Mesendoderm (in vitro differentiated cells): ENCODE measurements around the gene TMED4. TPM values are rescaled to one million over a fixed set of nuclear protein-coding genes. Genes with fewer than 3 reads are reported as not detected.

Experiments used
- DNase-seq: peaks from one replicate; pipeline ENCODE4 v3.0.0; 2013
- H2AK5ac ChIP-seq: 2 replicates; pipeline ENCODE4 v1.6.1; 2013; ENCODE audit warnings: low read length, inconsistent platforms
- H2BK120ac ChIP-seq: 2 replicates; pipeline ENCODE4 v1.6.1; 2013; ENCODE audit warnings: low read depth, mild to moderate bottlenecking, low read length, moderate library complexity, mixed read lengths
- H2BK15ac ChIP-seq: replicated peaks from 2 replicates; pipeline ENCODE4 v1.6.1; 2013; ENCODE audit warnings: low read depth, mild to moderate bottlenecking, moderate library complexity
- H2BK5ac ChIP-seq: 2 replicates; pipeline ENCODE4 v1.6.1; 2013; ENCODE audit warnings: low read length, inconsistent platforms
- H3K18ac ChIP-seq: 2 replicates; pipeline ENCODE4 v1.6.1; 2013; ENCODE audit warnings: mild to moderate bottlenecking, low read length, mixed read lengths
- H3K23ac ChIP-seq: one replicate; pipeline ENCODE4 v1.6.1; 2013; ENCODE audit warnings: low read length
- H3K27ac ChIP-seq: 2 replicates; pipeline ENCODE4 v1.5.1; 2013; ENCODE audit warnings: low read depth, mild to moderate bottlenecking, inconsistent platforms, low read length, moderate library complexity
- H3K27me3 ChIP-seq: 2 replicates; pipeline ENCODE4 v1.6.1; 2013; ENCODE audit warnings: low read length, control low read depth, mild to moderate bottlenecking, inconsistent platforms; ENCODE audit not compliant: insufficient read depth, poor library complexity
- H3K36me3 ChIP-seq: 2 replicates; pipeline ENCODE4 v1.6.1; 2013; ENCODE audit warnings: low read length, inconsistent platforms; ENCODE audit not compliant: control insufficient read depth, insufficient read depth
- H3K4ac ChIP-seq: one replicate; pipeline ENCODE4 v1.6.1; 2013; ENCODE audit warnings: low read depth, mild to moderate bottlenecking, low read length, moderate library complexity
- H3K4me1 ChIP-seq: 2 replicates; pipeline ENCODE4 v1.6.1; 2013; ENCODE audit warnings: low read depth, low read length, inconsistent platforms; ENCODE audit not compliant: control insufficient read depth
- H3K4me2 ChIP-seq: 2 replicates; pipeline ENCODE4 v1.6.1; 2013; ENCODE audit warnings: low read length
- H3K4me3 ChIP-seq: 2 replicates; pipeline ENCODE4 v1.5.1; 2013; ENCODE audit warnings: mild to moderate bottlenecking, low read length
- H3K56ac ChIP-seq: one replicate; pipeline ENCODE4 v1.6.1; 2013; ENCODE audit warnings: low read length
- H3K79me1 ChIP-seq: 2 replicates; pipeline ENCODE4 v1.6.1; 2013; ENCODE audit warnings: low read length, inconsistent platforms
- H3K79me2 ChIP-seq: 2 replicates; pipeline ENCODE4 v1.6.1; 2013; ENCODE audit warnings: mild to moderate bottlenecking, low read length; ENCODE audit not compliant: control insufficient read depth, insufficient read depth
- H3K9ac ChIP-seq: 2 replicates; pipeline ENCODE4 v1.6.1; 2013; ENCODE audit warnings: low read length, inconsistent platforms
- H4K5ac ChIP-seq: one replicate; pipeline ENCODE4 v1.6.1; 2013; ENCODE audit warnings: low read length
- H4K8ac ChIP-seq: one replicate; pipeline ENCODE4 v1.6.1; 2013; ENCODE audit warnings: low read depth, mild to moderate bottlenecking, control low read depth, low read length, moderate library complexity
- WGBS: extraction: QIAGEN DNeasy Blood & Tissue Kit; methylation state at CpG from one replicate; pipeline ENCODE4 v1.1.7; 2013; ENCODE audit warnings: low lambda C conversion rate, missing lambda C conversion rate; ENCODE audit not compliant: insufficient coverage; ENCODE audit errors: extremely low coverage; 5-methylcytosine and 5-hydroxymethylcytosine counted together
- polyA plus RNA-seq, 2 experiments: library from polyadenylated mRNA; stranded (reverse); fragments of 200-250 nt; gene quantifications; one replicate each; pipeline ENCODE4 v1.2.3, GENCODE V29; 2013

TMED4 gene
- 24.1 TPM for polyA plus RNA-seq (2013, experiment 1 of 2)
- 24.4 TPM for polyA plus RNA-seq (2013, experiment 2 of 2)

DNA sequence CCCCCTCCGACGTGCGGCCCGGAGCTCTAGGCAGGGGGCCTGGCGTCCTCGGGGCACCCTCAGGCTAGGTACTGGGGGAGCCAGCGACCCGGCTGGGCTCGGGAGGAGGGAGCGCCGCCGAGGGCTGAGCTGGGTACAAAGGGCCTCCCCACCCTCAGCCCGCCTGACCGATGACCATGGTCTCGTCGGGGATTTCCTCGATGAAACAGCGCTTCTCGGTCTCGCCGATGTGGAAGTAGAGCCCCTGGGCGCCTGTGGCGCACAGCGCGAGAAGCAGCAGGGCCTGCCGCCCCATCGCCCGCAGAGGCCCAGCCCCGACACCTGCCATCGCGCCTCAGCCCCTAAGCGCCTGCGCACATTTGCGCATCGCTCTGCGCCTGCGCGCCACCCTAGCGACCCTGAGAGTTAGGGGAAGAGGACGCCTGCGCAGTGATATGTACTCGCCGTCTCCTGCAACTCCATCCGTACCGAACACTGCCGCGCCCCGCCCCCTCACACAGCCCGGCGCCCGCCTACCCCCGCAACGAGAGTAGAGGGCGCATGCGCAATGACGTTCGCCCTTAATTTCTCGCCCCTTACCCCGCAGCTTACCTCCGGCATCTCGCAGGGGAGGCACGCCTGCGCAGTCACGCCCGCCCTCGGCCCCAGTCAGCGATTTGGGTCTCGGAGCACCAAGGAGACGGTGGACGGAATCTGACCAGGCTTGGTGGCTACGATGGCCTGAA lies at the start of gene TMED4:
TMED4 (minus strand) TSS at position 353 of the 725 bp plus-strand sequence; CDS start at position 328, 25 bp downstream.
- H3K79me1 ChIP-seq, result peaks cover 8% of the 10 kb centered on the region
- peak within 1 kb of the TSS; percentile 84 for H2AK5ac ChIP-seq
- peak within 1 kb of the TSS; percentile 93 for H3K4me3 ChIP-seq
- WGBS, result no CpG with 5 or more reads among the region's 71 CpGs
- no peak within 1 kb of the TSS for H4K5ac ChIP-seq
- H3K79me2 ChIP-seq, result peaks cover 7% of the 10 kb centered on the region
- peak within 1 kb of the TSS; percentile 97 for H3K4me2 ChIP-seq
- H3K56ac ChIP-seq, result peak within 1 kb of the TSS; percentile 97
- H4K8ac ChIP-seq, result no peak within 1 kb of the TSS
- H3K18ac ChIP-seq, result peak within 1 kb of the TSS; percentile 3
- no peaks in the 10 kb centered on the region for H3K36me3 ChIP-seq
- peak; percentile 99 for DNase-seq
- H3K4ac ChIP-seq, result peak within 1 kb of the TSS; percentile 58
- H2BK15ac ChIP-seq, result no peak within 1 kb of the TSS
- no peaks in the 10 kb centered on the region for H3K27me3 ChIP-seq
- peak within 1 kb of the TSS; percentile 67 for H3K27ac ChIP-seq
- H2BK120ac ChIP-seq, result no peak within 1 kb of the TSS
- no peak within 1 kb of the TSS for H2BK5ac ChIP-seq
- H3K4me1 ChIP-seq, result no peaks in the 10 kb centered on the region
- H3K23ac ChIP-seq, result peak within 1 kb of the TSS; percentile 74
- peak within 1 kb of the TSS; percentile 97 for H3K9ac ChIP-seq

DNA sequence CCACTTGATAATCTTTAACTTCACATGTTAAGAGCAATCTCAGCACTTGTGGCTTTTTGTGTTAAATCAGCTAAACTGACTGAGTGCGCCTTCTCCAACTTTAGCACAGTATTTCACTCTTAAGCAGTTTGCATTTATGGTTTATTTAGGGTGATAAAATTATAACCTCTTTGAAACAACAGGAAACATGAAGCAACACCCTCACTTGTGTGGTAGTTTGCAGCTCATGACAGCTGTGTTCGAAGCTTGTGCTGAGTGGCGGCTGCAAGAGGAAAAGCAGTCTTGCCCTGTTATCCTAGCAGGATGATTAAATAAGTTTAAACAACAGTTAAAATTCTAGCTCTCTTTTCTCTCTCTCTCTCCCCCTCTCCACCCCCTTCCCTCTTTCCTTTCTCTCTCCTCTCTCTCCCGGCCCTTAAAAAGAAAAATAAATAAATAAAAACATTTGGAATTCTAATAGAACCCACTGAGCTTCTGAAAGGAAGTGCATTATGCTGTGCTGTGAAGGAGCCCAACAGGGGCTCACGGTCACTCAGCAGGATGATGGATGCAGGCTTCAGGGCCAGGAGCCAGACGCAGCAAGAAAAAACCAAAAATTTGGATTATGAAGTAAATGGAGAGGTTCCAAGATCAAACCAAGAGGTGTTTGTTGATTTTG lies 49.6 kb upstream of the TMED4 start:
- H4K8ac ChIP-seq, result no peak overlapping the region
- no peaks in the 10 kb centered on the region for H3K36me3 ChIP-seq
- H4K5ac ChIP-seq, result no peak overlapping the region
- DNase-seq, result no peak
- H3K79me1 ChIP-seq, result peaks cover 3% of the 10 kb centered on the region
- no peak overlapping the region for H2BK120ac ChIP-seq
- H3K9ac ChIP-seq, result no peak overlapping the region
- no peak overlapping the region for H3K4ac ChIP-seq
- no peak overlapping the region for H3K4me2 ChIP-seq
- H3K4me3 ChIP-seq, result no peak overlapping the region
- no peak overlapping the region for H3K23ac ChIP-seq
- no CpG with 5 or more reads among the region's 6 CpGs for WGBS
- H3K27ac ChIP-seq, result no peak overlapping the region
- no peaks in the 10 kb centered on the region for H3K4me1 ChIP-seq
- H3K18ac ChIP-seq, result no peak overlapping the region
- no peaks in the 10 kb centered on the region for H3K27me3 ChIP-seq
- H3K56ac ChIP-seq, result no peak overlapping the region
- H2BK15ac ChIP-seq, result no peak overlapping the region
- H2AK5ac ChIP-seq, result no peak overlapping the region
- H2BK5ac ChIP-seq, result no peak overlapping the region
- no peaks in the 10 kb centered on the region for H3K79me2 ChIP-seq

DNA sequence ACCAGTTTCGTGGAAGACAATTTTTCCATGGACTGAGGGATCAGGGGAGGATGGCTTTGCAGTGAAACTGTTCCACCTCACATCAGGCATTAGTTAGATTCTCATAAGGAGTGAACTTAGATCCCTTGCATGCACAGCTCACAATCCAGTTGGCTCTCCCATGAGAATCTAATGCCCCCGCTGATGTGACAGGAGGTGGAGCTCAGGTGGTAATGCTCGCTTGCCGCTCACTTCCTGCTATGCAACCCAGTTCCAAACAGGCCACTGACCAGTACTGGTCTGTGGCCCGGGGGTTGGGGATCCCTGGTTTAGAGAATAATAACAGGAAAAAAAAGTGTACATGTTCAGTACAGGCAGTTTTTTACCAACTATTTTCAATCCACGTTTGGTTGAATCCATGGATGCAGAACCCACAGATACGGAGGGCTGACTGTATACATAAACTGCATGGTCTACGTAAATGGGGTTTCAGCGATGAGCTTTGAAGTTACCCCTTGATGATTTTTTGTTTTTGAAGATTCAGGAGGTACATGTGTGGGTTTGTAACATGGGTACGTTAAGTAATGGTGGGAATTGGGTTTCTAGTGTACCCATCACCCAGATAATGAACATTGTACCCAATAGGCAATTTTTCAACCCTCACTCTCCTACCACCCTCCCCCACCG lies 48.9 kb upstream of the TMED4 start:
- Histone ChIP-seq H3K79me1 (peaks cover 3% of the 10 kb centered on the region), H3K56ac (no peak overlapping the region), H3K9ac (no peak overlapping the region), H3K4me2 (no peak overlapping the region), H3K4me1 (no peaks in the 10 kb centered on the region), H3K4me3 (no peak overlapping the region), H3K27me3 (no peaks in the 10 kb centered on the region), H2AK5ac (no peak overlapping the region), H2BK15ac (no peak overlapping the region), H3K23ac (no peak overlapping the region), H3K18ac (no peak overlapping the region), H3K4ac (no peak overlapping the region), H3K36me3 (no peaks in the 10 kb centered on the region), H2BK5ac (no peak overlapping the region), H3K79me2 (no peaks in the 10 kb centered on the region), H4K8ac (no peak overlapping the region), H4K5ac (no peak overlapping the region), H3K27ac (no peak overlapping the region), H2BK120ac (no peak overlapping the region)
- DNase-seq, result no peak
- 100% methylated on average over 1 of the region's 11 CpGs for WGBS

DNA sequence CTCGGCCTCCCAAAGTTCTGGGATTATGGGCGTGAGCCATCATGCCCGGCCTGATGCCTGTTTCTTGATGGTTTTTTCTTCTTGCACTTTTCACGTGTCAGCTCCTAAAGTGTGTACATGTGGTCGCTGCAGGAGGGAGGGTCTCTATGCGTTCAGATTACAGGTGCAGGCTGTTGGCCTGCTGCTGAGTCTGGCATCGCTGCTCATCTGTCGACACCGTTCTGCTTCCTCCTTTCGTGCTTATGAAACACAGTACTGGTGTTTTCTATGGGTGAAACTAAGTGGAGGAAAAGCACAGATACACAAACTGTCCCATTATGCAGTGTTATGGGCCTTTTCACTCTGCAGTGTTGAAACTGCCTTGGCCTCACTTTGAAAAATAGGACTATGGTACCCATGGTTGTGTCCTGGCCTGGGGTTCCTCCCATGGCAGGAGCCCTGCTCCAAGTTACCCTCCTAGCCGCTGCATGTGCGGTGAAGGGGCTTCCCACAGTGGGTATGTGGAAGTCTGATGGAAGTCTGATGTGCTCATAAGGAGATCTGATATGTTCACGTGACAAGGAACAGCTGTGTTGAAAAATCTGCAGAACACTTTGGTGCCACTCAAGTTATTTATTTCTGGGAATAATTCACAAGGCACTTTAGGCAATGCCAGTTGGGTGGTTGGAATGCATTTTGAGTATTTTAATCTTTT lies 47.9 kb upstream of the TMED4 start:
- no peak for DNase-seq

DNA sequence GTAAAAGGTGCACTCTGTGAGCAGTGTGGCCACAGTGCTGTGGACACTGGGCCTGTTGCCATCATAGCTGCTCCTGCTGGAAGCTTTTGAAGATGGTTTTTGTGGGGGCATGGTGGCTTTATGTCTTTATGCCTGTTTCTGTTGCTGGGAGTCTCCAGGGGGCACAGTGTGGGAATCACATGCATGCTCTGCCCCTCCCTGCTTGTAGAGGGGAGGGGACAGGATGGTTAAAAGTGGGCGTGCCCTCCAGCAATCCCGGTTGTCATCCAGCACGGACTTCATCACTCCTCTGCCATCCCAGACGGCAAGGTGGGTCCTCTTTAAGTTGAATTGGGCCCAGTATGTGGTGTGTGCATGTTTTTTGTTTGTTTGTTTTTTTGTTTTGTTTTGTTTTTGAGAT lies 44.6 kb upstream of the TMED4 start:
- Histone ChIP-seq H4K5ac (no peak overlapping the region), H3K79me2 (peaks cover 14% of the 10 kb centered on the region), H3K4me3 (no peak overlapping the region), H2BK15ac (no peak overlapping the region), H3K4ac (no peak overlapping the region), H3K27ac (no peak overlapping the region), H3K79me1 (peaks cover 12% of the 10 kb centered on the region), H2AK5ac (no peak overlapping the region), H3K4me1 (no peaks in the 10 kb centered on the region), H3K23ac (no peak overlapping the region), H3K9ac (no peak overlapping the region), H4K8ac (no peak overlapping the region), H3K36me3 (peaks cover 2% of the 10 kb centered on the region), H3K27me3 (no peaks in the 10 kb centered on the region), H2BK5ac (no peak overlapping the region), H3K18ac (no peak overlapping the region), H3K4me2 (no peak overlapping the region), H3K56ac (no peak overlapping the region), H2BK120ac (no peak overlapping the region)
- DNase-seq, result peak; percentile 37
- WGBS, result no CpG with 5 or more reads among the region's 4 CpGs

More for the DNA sequence above, 47.9 kb upstream of the TMED4 start:
- H3K9ac ChIP-seq, result no peak overlapping the region
- no peak overlapping the region for H3K18ac ChIP-seq
- H3K4me1 ChIP-seq, result no peaks in the 10 kb centered on the region
- H2BK5ac ChIP-seq, result no peak overlapping the region
- H3K4me3 ChIP-seq, result no peak overlapping the region
- peaks cover 3% of the 10 kb centered on the region for H3K79me1 ChIP-seq
- no peak overlapping the region for H4K8ac ChIP-seq
- H3K36me3 ChIP-seq, result no peaks in the 10 kb centered on the region
- H4K5ac ChIP-seq, result no peak overlapping the region
- no peak overlapping the region for H3K27ac ChIP-seq
- H3K4me2 ChIP-seq, result no peak overlapping the region
- no peak overlapping the region for H2AK5ac ChIP-seq
- H3K56ac ChIP-seq, result no peak overlapping the region
- H3K27me3 ChIP-seq, result no peaks in the 10 kb centered on the region
- no peak overlapping the region for H2BK15ac ChIP-seq
- no peaks in the 10 kb centered on the region for H3K79me2 ChIP-seq
- H3K23ac ChIP-seq, result no peak overlapping the region
- H2BK120ac ChIP-seq, result no peak overlapping the region
- WGBS, result no CpG with 5 or more reads among the region's 13 CpGs
- H3K4ac ChIP-seq, result no peak overlapping the region
